Motor neuron (in vitro differentiated cells): ENCODE measurements around the gene PPP1R15B. TPM values are rescaled to one million over a fixed set of nuclear protein-coding genes. Genes with fewer than 3 reads are reported as not detected.

Experiments
- ATAC-seq, 8 experiments: fragments of 200-7000 bp; cut with Tn5 transposase; replicated peaks in 6 of 8; 2 replicates each; pipeline ENCODE4 v1.8.0; 2021; ENCODE audit warnings: mild to moderate bottlenecking in 8 of 8, moderate library complexity in 8 of 8
- H3K27ac ChIP-seq, 2 donors: fragments of 250-450 bp; sonication (Bioruptor Pico); 2 replicates each; pipeline ENCODE4 v1.9.0; 2021; ENCODE audit warnings: antibody characterized with exemption in 2 of 2, mild to moderate bottlenecking in 2 of 2, moderate library complexity in 1 of 2
- H3K4me1 ChIP-seq, 2 donors: fragments of 250-450 bp; sonication (Bioruptor Pico); replicated peaks in 1 of 2; 2 replicates each; pipeline ENCODE4 v1.6.1; 2021; ENCODE audit warnings: antibody characterized with exemption in 2 of 2, mild to moderate bottlenecking in 2 of 2, moderate library complexity in 1 of 2
- H3K4me3 ChIP-seq, 5 donors: fragments of 250-450 bp; sonication (Bioruptor Pico); 2 replicates each; pipeline ENCODE4 v1.9.0; 2021; ENCODE audit warnings: antibody characterized with exemption in 5 of 5, mild to moderate bottlenecking in 5 of 5, moderate library complexity in 4 of 5
- WGBS, 10 experiments: fragments of 450-650 bp; shearing (Covaris generic); methylation state at CpG; one replicate each; pipeline ENCODE4 v1.0.0; 2022; 5-methylcytosine and 5-hydroxymethylcytosine counted together
- in situ Hi-C, 9 experiments: fragments of 400-800 bp; cut with MboI; loops; one replicate each; pipeline ENCODE4 v1.15.0; 2021; ENCODE audit warnings: low sequenced_read_pairs in 9 of 9, low pct_unique_long_range_greater_than_20kb in 2 of 9; ENCODE audit not compliant: unreplicated experiment in 9 of 9
- total RNA-seq, 8 experiments: library from RNA; unstranded; fragments of 300-600 nt; gene quantifications; 2 replicates each; pipeline versions ENCODE4 v1.2.3 to v1.2.4, GENCODE V29; 2022

PPP1R15B gene
- total RNA-seq, 8 experiments from 2014 or later: 29.7 to 87.0 (median 55.9) TPM

- H3K27ac ChIP-seq: no peak overlapping the region
- H3K4me3 ChIP-seq: no peak overlapping the region
- no peak for ATAC-seq
- WGBS, 10 experiments: 57 to 100% (median 90%) methylated on average over 1 of the region's 1 CpG; no CpG with 5 or more reads in 2 of the 10 experiments
- peaks cover 5 to 8% of the 10 kb centered on the region in 2 donors for H3K4me1 ChIP-seq
- in situ Hi-C loops: no loop called here
Observed at GRCh38 chr1:204413170-204413535, 1.5 kb upstream of the PPP1R15B start.

- ATAC-seq: peak; percentile 1 to 43 (median 13)
- 0 to 7% (median 0%) methylated on average over 1 to 30 of the region's 38 CpGs; no CpG with 5 or more reads in 3 of the 10 experiments for WGBS, 10 experiments
- in situ Hi-C loops: no loop called here
- H3K4me3 ChIP-seq: peak overlapping the region; percentile 76 to 99 (median 96)
- peak overlapping the region; percentile 97 to 99 for H3K27ac ChIP-seq
- H3K4me1 ChIP-seq: peaks cover 5 to 12% of the 10 kb centered on the region in 2 donors
Observed at GRCh38 chr1:204410688-204411450, 748 bp downstream of the PPP1R15B start.

GRCh38 chr1:204409836-204410687, 1.6 kb downstream of the PPP1R15B start:
- Histone ChIP-seq H3K27ac (peak overlapping the region; percentile 97 to 99), H3K4me3 (peak overlapping the region; percentile 76 to 99 (median 96)), H3K4me1 (peaks cover 14 to 20% of the 10 kb centered on the region in 2 donors)
- in situ Hi-C loops: no loop called here
- peak in 1 of 8 experiments; percentile 0 for ATAC-seq
- WGBS, 10 experiments: 0 to 5% (median 0%) methylated on average over 1 to 10 of the region's 10 CpGs; no CpG with 5 or more reads in 1 of the 10 experiments

GRCh38 chr1:204409123-204409522, 2.5 kb downstream of the PPP1R15B start:
- H3K27ac ChIP-seq: no peak overlapping the region
- ATAC-seq: no peak
- H3K4me3 ChIP-seq: peak overlapping the region; percentile 76 to 99 (median 96)
- in situ Hi-C loops: no loop called here
- H3K4me1 ChIP-seq: peaks cover 16 to 30% of the 10 kb centered on the region in 2 donors
- WGBS, 10 experiments: 0 to 8% (median 0%) methylated on average over 2 to 3 of the region's 3 CpGs

- Histone ChIP-seq H3K4me3 (peak overlapping the region; percentile 76 to 99 (median 96)), H3K4me1 (peaks cover 16 to 35% of the 10 kb centered on the region in 2 donors), H3K27ac (no peak overlapping the region)
- in situ Hi-C loops: no loop called here
- 0 to 10% (median 0%) methylated on average over 1 of the region's 1 CpG; no CpG with 5 or more reads in 3 of the 10 experiments for WGBS, 10 experiments
- no peak for ATAC-seq
Observed at GRCh38 chr1:204408602-204409001, 3.0 kb downstream of the PPP1R15B start.

- Histone ChIP-seq H3K4me3 (peak overlapping the region; percentile 76 to 99 (median 96)), H3K4me1 (peaks cover 16 to 35% of the 10 kb centered on the region in 2 donors), H3K27ac (no peak overlapping the region)
- in situ Hi-C loops: no loop called here
- no peak for ATAC-seq
- 0 to 7% (median 0%) methylated on average over 1 to 2 of the region's 2 CpGs; no CpG with 5 or more reads in 1 of the 10 experiments for WGBS, 10 experiments
Observed at GRCh38 chr1:204408074-204408507, 3.5 kb downstream of the PPP1R15B start.

GRCh38 chr1:204407295-204407971, 4.2 kb downstream of the PPP1R15B start:
- H3K4me1 ChIP-seq: peaks cover 16 to 34% of the 10 kb centered on the region in 2 donors
- peak overlapping the region; percentile 76 to 99 (median 96) for H3K4me3 ChIP-seq
- in situ Hi-C loops: no loop called here
- WGBS, 10 experiments: 0 to 15% (median 1%) methylated on average over 2 to 3 of the region's 3 CpGs; no CpG with 5 or more reads in 2 of the 10 experiments
- ATAC-seq: no peak
- no peak overlapping the region for H3K27ac ChIP-seq

GRCh38 chr1:204406621-204407020, 5.0 kb downstream of the PPP1R15B start:
- 0 to 94% (median 66%) methylated on average over 1 to 4 of the region's 4 CpGs; no CpG with 5 or more reads in 2 of the 10 experiments for WGBS, 10 experiments
- no peak for ATAC-seq
- Histone ChIP-seq H3K4me3 (peak overlapping the region; percentile 76 to 99 (median 96)), H3K4me1 (peaks cover 16 to 30% of the 10 kb centered on the region in 2 donors), H3K27ac (no peak overlapping the region)
- in situ Hi-C loops: no loop called here

- Histone ChIP-seq H3K4me1 (peaks cover 16 to 30% of the 10 kb centered on the region in 2 donors), H3K4me3 (peak overlapping the region; percentile 76 to 99 (median 96)), H3K27ac (no peak overlapping the region)
- ATAC-seq: no peak
- WGBS, 10 experiments: 0 to 83% (median 60%) methylated on average over 1 to 2 of the region's 2 CpGs; no CpG with 5 or more reads in 1 of the 10 experiments
- in situ Hi-C loops: no loop called here
Observed at GRCh38 chr1:204405988-204406387, 5.6 kb downstream of the PPP1R15B start.

- Histone ChIP-seq H3K27ac (no peak overlapping the region), H3K4me1 (peaks cover 16 to 30% of the 10 kb centered on the region in 2 donors), H3K4me3 (no peak overlapping the region)
- ATAC-seq: no peak
- WGBS, 10 experiments: 67 to 100% (median 84%) methylated on average over 1 to 2 of the region's 2 CpGs
- in situ Hi-C loops: no loop called here
Observed at GRCh38 chr1:204404629-204405028, 7.0 kb downstream of the PPP1R15B start.

- Histone ChIP-seq H3K4me3 (no peak overlapping the region), H3K27ac (no peak overlapping the region), H3K4me1 (peaks cover 16 to 30% of the 10 kb centered on the region in 2 donors)
- in situ Hi-C loops: no loop called here
- 80 to 100% (median 97%) methylated on average over 1 to 4 of the region's 4 CpGs; no CpG with 5 or more reads in 2 of the 10 experiments for WGBS, 10 experiments
- peak in 2 of 8 experiments; percentile 23 to 24 for ATAC-seq
Observed at GRCh38 chr1:204402391-204402790, 9.2 kb downstream of the PPP1R15B start.

GRCh38 chr1:204401730-204402129, 9.9 kb downstream of the PPP1R15B start:
- WGBS, 10 experiments: 90 to 100% (median 98%) methylated on average over 1 to 3 of the region's 3 CpGs; no CpG with 5 or more reads in 3 of the 10 experiments
- Histone ChIP-seq H3K27ac (no peak overlapping the region), H3K4me3 (no peak overlapping the region), H3K4me1 (peaks cover 16 to 30% of the 10 kb centered on the region in 2 donors)
- in situ Hi-C loops: no loop called here
- ATAC-seq: no peak
